DMS79 (cell line): ENCODE measurements around the gene SPOCK1.
"Not testable (repeated sequence)": the region's sequence is repeated elsewhere in the genome, so short reads cannot be mapped to it uniquely, and the experiment has no call there.

Source experiments
- DNase-seq: peaks from one replicate; lab custom pipeline; 2025; lab: John Stamatoyannopoulos, UW

Gene SPOCK1

GRCh38 chr5:137263371-137264005 is 235.6 kb downstream of the SPOCK1 start:
- no peak for DNase-seq

GRCh38 chr5:137262818-137263217 is 236.3 kb downstream of the SPOCK1 start:
- DNase-seq, result no peak

GRCh38 chr5:137260820-137261695 is 238.1 kb downstream of the SPOCK1 start:
- DNase-seq, result no peak

GRCh38 chr5:137259115-137259514 is 240.0 kb downstream of the SPOCK1 start:
- DNase-seq, result not testable (repeated sequence)

GRCh38 chr5:137254119-137255090 is 244.7 kb downstream of the SPOCK1 start:
- no peak for DNase-seq

GRCh38 chr5:137252512-137252911 is 246.6 kb downstream of the SPOCK1 start:
- DNase-seq, result no peak

GRCh38 chr5:137250421-137250820 is 248.7 kb downstream of the SPOCK1 start:
- DNase-seq, result no peak

- DNase-seq, result no peak
Measured at GRCh38 chr5:137248527-137248926, 250.6 kb downstream of the SPOCK1 start.

GRCh38 chr5:137245438-137245837 is 253.7 kb downstream of the SPOCK1 start:
- DNase-seq, result no peak

- no peak for DNase-seq
Measured at GRCh38 chr5:137240285-137240684, 258.8 kb downstream of the SPOCK1 start.

GRCh38 chr5:137236849-137237507 is 262.1 kb downstream of the SPOCK1 start:
- no peak for DNase-seq

GRCh38 chr5:137236252-137236651 is 262.9 kb downstream of the SPOCK1 start:
- no peak for DNase-seq

GRCh38 chr5:137234973-137235943 is 263.9 kb downstream of the SPOCK1 start:
- no peak for DNase-seq

- DNase-seq, result no peak
Measured at GRCh38 chr5:137233726-137234125, 265.4 kb downstream of the SPOCK1 start.

- DNase-seq, result not testable (repeated sequence)
Measured at GRCh38 chr5:137233304-137233703, 265.8 kb downstream of the SPOCK1 start.

- DNase-seq, result no peak
Measured at GRCh38 chr5:137231540-137231939, 267.6 kb downstream of the SPOCK1 start.

GRCh38 chr5:137228816-137229215 is 270.3 kb downstream of the SPOCK1 start:
- DNase-seq, result no peak

- DNase-seq, result no peak
Measured at GRCh38 chr5:137226081-137226480, 273.0 kb downstream of the SPOCK1 start.

- DNase-seq, result no peak
Measured at GRCh38 chr5:137223324-137224295, 275.5 kb downstream of the SPOCK1 start.
